ENCODE measurements around the gene ST7.
"Not testable (repeated sequence)": the region's sequence is repeated elsewhere in the genome, so short reads cannot be mapped to it uniquely, and the experiment has no call there.

Gene ST7

GRCh38 chr7:116951366-116952292 lies 1.7 kb upstream of the ST7 start:
- peak; percentile 72 for DNase-seq

GRCh38 chr7:116952635-116953371 lies 498 bp upstream of the ST7 start:
- peak; percentile 93 for DNase-seq

GRCh38 chr7:116953906-116954838 lies 871 bp downstream of the ST7 start:
- peak; percentile 83 for DNase-seq

- no peak for DNase-seq
Measured at GRCh38 chr7:116955340-116955739, 2.0 kb downstream of the ST7 start.

GRCh38 chr7:116955801-116956476 lies 2.6 kb downstream of the ST7 start:
- DNase-seq = no peak

GRCh38 chr7:116956477-116956804 lies 3.1 kb downstream of the ST7 start:
- no peak for DNase-seq

GRCh38 chr7:116957874-116958273 lies 4.6 kb downstream of the ST7 start:
- peak; percentile 37 for DNase-seq

GRCh38 chr7:116961966-116962673 lies 8.8 kb downstream of the ST7 start:
- DNase-seq = not testable (repeated sequence)

GRCh38 chr7:116963234-116963633 lies 9.9 kb downstream of the ST7 start:
- no peak for DNase-seq

GRCh38 chr7:116966601-116967000 lies 13.3 kb downstream of the ST7 start:
- no peak for DNase-seq

- DNase-seq = no peak
Measured at GRCh38 chr7:116967254-116967922, 14.1 kb downstream of the ST7 start.

GRCh38 chr7:116967983-116968382 lies 14.7 kb downstream of the ST7 start:
- DNase-seq = no peak

- no peak for DNase-seq
Measured at GRCh38 chr7:116968631-116969030, 15.3 kb downstream of the ST7 start.

GRCh38 chr7:116969371-116969902 lies 16.1 kb downstream of the ST7 start:
- DNase-seq = no peak

- no peak for DNase-seq
Measured at GRCh38 chr7:116970238-116970910, 17.1 kb downstream of the ST7 start.

- not testable (repeated sequence) for DNase-seq
Measured at GRCh38 chr7:116971153-116971552, 17.9 kb downstream of the ST7 start.

- no peak for DNase-seq
Measured at GRCh38 chr7:116971869-116972268, 18.6 kb downstream of the ST7 start.

- DNase-seq = not testable (repeated sequence)
Measured at GRCh38 chr7:116975024-116975423, 21.7 kb downstream of the ST7 start.

GRCh38 chr7:116977172-116977571 lies 23.9 kb downstream of the ST7 start:
- DNase-seq = no peak

- DNase-seq = no peak
Measured at GRCh38 chr7:116978006-116978405, 24.7 kb downstream of the ST7 start.

All from DMS53 (cell line).